HS-27A (cell line): Measurements from ENCODE around the gene CRMP1.
"Not testable (repeated sequence)": the region's sequence is repeated elsewhere in the genome, so short reads cannot be mapped to it uniquely, and the experiment has no call there.

Experiments used
- DNase-seq: peaks from one replicate; pipeline ENCODE4 v3.0.0-alpha.2; 2012; ENCODE audit warnings: low read depth, missing footprints

Gene CRMP1

GRCh38 chr4:5822619-5823018, 70.3 kb downstream of the CRMP1 start:
- DNase-seq: no peak

- DNase-seq: no peak
These were observed 71.1 kb downstream of the CRMP1 start for GRCh38 chr4:5821665-5822358.

DNA sequence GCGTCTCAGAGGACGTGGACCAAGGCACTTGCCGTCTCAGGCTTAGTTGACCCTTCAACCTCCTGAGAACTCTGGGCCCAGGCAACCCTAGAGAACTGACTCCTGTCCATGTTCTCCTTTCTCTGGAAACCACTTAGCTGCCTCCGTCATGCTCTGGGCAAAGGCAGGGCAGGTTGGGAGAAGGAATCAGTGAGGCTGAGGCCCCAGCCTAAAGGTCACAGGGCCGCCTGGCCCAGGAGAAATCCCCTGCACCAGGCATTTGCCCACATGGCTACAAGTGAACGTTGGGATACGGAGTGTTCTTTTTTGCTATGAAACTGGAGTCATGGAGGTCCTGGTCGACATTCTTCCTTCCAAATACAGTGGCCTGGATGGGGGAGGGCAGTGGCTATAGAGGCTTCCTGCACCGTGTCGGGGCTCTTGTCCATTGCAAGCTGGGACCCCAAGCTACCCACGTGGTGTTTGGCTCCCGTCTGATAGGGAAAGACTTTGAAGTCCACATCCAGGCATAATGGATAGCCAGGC, 76.0 kb downstream of the CRMP1 start:
- no peak for DNase-seq

DNA sequence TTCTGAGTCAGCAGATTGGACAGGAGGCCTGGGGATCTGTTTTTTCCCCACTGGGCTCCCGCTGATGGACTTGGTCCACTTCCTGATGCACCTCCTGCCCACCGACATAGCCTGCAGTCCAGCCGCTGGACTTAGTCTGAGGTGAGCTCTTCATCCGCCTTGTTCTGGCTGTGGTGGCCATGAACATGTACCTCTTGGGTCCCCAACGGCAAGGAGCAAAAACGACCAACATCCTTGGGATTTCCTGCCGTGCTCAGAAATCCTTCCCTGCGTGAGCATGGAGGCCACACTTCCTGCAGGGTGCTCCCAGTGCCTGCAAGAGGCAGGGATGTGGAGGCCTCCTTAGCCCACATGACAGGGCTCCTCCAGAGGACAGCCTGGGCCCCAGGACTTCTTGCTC, 76.8 kb downstream of the CRMP1 start:
- DNase-seq: no peak

GRCh38 chr4:5815641-5816040, 77.2 kb downstream of the CRMP1 start:
- no peak for DNase-seq

DNA sequence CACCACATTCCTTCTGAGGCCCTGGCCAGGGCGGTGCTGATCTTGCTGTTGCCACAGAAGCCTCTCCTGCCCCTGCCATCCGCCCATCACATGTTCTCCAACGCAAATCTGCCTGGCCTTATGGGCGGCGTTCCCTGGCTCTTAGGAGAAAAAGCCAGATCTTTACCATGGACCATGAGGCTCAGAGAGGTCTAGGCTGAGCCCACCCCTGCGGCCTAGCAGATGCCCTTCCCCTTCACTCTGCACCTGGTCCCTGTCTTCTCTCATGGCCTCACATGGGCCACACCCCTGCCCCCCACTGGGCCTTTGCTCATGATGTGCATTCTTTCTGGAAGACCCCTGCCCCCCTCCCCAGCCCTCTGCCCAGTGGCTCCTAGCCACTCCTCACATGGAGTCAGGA, 78.5 kb downstream of the CRMP1 start:
- DNase-seq: no peak

- DNase-seq: no peak
These were observed 79.0 kb downstream of the CRMP1 start for GRCh38 chr4:5813882-5814255.

GRCh38 chr4:5812506-5813229, 80.2 kb downstream of the CRMP1 start:
- peak; percentile 24 for DNase-seq

DNA sequence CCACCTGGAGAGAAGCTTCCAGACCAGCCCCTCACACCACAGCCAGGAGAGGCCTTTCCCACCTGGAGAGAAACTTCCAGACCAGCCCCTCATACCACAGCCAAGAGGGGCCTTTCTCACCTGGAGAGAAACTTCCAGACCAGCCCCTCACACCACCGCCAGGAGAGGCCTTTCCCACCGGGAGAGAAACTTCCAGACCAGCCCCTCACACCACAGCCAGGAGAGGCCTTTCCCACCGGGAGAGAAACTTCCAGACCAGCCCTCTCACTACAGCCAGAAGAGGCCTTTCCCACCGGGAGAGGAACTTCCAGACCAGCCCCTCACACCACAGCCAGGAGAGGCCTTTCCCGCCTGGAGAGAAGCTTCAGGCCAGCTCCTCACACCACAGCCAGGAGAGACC, 80.8 kb downstream of the CRMP1 start:
- DNase-seq: not testable (repeated sequence)

DNA sequence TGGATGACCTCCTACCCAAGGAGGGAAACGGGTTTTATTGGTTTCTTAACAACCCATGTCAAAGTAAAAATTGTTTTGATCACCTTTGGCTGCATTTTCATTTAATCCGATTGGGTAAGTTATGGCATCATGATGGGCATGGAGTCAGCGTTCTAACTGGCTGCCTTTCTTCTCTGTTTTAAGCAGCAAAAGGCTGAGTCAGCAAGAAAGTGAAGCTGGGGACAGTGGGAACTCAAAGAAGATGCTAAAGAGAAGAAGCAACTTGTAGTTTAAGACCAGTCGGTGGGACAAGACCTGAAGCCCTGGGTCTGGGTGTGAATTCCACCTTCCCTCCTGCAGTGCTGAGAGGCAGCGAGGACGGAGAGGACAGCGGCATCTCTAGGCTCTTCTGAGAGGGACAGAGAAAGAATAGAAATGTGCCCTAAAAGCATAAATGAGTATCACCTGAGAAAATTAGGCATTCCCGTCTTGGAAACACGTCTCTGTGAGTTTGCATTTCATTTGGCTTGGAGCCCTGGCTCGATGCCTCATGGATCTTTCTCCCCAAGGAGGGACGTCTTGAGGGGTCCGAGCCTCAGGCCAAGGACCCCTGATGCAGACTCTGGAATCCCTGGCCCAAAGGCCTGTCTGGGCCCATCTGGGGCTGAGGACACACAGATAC, 82.0 kb downstream of the CRMP1 start:
- no peak for DNase-seq

DNA sequence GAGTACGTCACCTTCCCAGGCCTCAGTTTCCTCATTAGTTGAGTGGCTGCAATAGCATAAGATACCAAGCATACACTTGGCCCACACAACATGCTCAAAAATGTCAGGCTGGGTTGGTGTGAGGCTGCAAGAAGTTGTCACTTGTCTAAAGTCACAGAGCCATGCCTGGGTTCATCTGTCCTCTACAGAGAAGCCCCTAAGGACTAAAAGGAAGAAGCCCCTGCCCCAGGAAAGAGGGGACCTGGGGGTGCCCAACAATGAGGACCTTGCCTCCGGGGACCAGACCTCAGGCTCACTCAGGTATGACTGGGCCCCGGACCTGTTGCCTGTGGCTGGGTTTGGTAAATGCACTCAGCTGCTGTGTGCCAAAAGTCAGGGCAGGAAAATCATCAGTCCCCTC, 82.7 kb downstream of the CRMP1 start:
- no peak for DNase-seq

DNA sequence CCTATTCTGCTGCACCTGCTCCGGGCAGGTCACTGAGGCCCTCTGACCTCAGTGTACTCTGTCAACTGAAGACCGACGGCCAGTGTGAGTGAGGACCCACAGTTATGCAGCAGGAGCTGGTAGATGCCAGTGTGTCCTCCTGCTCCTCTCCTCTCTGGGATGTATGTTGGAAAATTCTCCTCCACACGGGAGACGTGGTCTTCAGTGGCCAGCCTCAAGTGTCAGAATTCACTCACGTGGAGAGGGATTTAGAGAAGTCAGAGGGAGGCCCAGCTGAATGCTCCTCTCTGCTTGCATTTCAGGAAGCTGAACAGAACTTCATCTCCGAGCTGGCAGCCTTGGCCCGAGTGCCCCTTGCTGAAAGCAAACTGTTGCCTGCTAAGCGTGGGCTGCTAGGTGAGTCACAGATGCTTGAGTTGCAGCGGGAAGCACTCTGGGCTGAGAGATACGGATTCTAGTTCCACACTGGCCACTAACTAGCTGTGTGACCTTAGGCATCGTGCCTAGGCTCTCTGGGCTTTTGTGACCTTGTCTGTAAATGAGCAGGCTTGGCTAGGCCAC, 83.6 kb downstream of the CRMP1 start:
- no peak for DNase-seq

DNA sequence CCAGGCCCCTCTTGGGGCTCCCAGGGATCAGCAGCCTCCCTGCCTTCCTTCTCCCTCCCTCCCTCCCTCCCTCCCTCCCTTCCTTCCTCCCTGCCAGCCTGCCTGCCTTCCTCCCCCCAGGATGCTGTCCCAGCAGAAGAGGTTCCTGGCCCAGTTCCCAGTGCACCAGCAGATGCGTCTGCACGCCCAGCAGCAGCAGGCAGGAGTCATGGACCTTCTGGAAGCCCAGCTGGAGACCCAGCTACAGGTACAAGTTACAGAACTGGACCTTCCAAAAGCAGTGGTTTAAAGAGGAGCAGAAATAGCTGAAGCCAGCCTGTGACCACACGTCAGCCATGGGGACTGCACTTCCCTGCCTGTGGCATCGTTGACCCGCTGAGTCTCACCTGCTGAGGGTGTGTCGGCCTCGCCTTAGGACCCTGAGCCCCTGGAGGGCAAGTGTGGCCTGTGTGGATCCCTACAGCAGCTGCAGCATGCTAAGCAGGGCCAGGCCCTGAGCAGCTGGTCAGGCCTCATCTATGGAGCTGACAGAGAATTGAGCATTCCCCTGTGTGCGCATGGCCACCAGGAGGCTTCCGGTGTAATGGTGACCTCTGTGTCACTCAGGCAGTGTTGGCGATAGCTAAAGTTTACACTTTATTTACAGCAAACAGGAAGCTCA, 84.7 kb downstream of the CRMP1 start:
- DNase-seq: no peak

DNA sequence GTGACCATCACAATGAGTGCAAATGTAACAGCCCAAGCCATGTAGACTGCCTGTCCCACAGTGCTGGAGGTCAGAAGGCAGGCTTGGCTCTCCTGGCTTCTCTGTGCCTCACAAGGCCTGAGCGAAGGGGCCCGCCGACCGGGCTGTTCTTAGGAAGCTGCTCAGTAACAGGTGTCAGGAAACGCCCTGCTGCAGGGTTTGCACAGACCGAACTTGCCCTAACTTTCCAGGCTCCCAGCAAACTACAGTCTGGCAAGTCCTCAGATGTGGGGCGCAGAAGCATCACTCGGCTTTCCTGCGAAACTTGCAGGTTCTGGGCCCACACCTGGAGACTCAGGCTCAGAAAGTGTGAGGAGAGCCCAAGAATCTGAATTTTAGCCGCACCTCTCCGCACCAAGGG, 87.6 kb downstream of the CRMP1 start:
- no peak for DNase-seq

DNA sequence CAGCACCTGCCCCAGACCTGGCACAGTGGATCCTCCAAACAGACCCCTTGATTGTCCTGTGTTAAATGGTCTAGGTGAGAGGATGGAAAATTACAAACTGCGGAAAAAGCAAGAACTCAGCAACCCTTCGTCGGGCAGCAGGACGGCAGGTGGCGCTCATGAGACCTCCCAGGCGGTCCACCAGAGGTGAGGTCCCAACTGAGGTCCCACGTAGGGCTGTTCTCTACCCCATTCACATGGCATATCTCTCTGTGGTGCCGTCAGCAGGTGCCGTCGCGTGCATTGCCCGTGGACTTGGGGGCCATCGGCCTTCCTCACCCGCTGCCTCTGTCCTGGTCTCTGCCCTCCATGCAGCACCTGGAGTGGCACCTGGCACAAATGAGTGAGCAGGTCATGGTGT, 88.2 kb downstream of the CRMP1 start:
- no peak for DNase-seq

DNA sequence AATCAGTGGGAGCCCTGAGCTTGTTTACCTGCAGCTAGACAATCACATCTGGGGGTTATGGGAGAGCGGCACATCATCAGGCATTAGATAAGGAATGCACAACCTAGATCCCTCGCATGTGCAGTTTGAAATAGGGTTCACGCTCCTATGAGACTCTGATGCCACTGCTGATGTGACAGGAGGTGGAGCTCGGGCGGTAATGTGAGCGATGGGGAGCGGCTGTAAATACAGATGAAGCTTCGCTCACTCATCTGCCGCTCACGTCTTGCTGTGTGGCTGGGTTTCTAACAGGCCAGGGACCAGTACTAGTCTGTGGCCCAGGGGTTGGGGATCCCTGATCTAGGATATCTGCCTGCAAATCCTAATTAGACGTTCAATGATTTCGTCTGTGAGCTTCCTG, 90.3 kb downstream of the CRMP1 start:
- DNase-seq: no peak

GRCh38 chr4:5801696-5802095, 91.2 kb downstream of the CRMP1 start:
- DNase-seq: no peak

GRCh38 chr4:5800496-5800895, 92.4 kb downstream of the CRMP1 start:
- DNase-seq: no peak

GRCh38 chr4:5799406-5799805, 93.5 kb downstream of the CRMP1 start:
- DNase-seq: no peak

DNA sequence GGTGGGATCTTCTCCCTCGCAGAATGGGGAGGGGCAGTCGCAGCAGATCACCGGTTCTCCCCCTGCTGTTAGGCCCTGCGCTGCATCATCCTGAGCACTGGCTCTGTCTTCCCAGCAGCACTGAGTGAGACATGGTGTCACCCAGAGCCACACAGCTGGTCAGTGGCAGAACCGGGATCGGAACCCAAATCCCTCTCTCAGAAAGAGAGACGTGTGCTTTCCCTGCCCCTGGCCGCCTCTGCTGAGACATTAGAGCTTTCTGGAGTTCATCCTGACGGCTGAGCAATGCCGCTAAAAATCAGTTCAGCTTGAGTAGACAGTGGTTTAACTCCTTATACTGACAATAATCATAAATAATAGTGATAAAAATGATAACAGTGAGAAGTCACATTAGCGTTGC, 93.9 kb downstream of the CRMP1 start:
- no peak for DNase-seq

- DNase-seq: no peak
These were observed 94.4 kb downstream of the CRMP1 start for GRCh38 chr4:5798462-5798861.

- DNase-seq: no peak
These were observed 95.0 kb downstream of the CRMP1 start for GRCh38 chr4:5797866-5798265.
